A549 (cell line): ENCODE measurements around the gene MPRIP. TPM values are rescaled to one million over a fixed set of nuclear protein-coding genes. Genes with fewer than 3 reads are reported as not detected.

Experiments used
- ATAC-seq, 2 experiments: fragments of 200-7000 bp in 1 of 2; fragments of >200 bp in 1 of 2; cut with Nextera tagmentation in 1 of 2; cut with Tn5 transposase in 1 of 2; 3 replicates each; pipeline versions ENCODE4 v1.8.0 to v1.9.1; 2018 to 2020; ENCODE audit warnings: mild to moderate bottlenecking in 1 of 2, moderate library complexity in 1 of 2
- CTCF ChIA-PET: fragments of 300-600 bp; sonication (Branson Sonifier 250); formaldehyde crosslinking; extraction: SDS; loops from one replicate; lab custom pipeline; 2021; ENCODE audit warnings: antibody characterized with exemption, inconsistent platforms; lab: Yijun Ruan, JAX
- POLR2A ChIA-PET: fragments of 350-600 bp; formaldehyde crosslinking; extraction: SDS; loops from one replicate; lab custom pipeline; 2021; ENCODE audit warnings: antibody characterized with exemption, inconsistent platforms; lab: Yijun Ruan, JAX
- DNase-seq, 2 experiments: peaks; one replicate each; pipeline versions ENCODE4 v3.0.0 to v3.0.0-alpha.2; 2011 to 2016; ENCODE audit warnings: low read depth in 1 of 2, low spot score in 1 of 2
- FAIRE-seq: peaks from 2 replicates; lab custom pipeline; 2011; peaks lifted over from hg19 to GRCh38; lab: Jason Lieb, UNC
- H3K27ac ChIP-seq, 2 experiments: fragments of >200 bp; sonication (Bioruptor Twin); formaldehyde crosslinking; 3 replicates each; pipeline ENCODE4 v1.5.1; 2016 to 2017
- H3K4me1 ChIP-seq: fragments of >200 bp; sonication (Bioruptor Twin); formaldehyde crosslinking; 3 replicates; pipeline ENCODE4 v1.6.1; 2016
- H3K4me2 ChIP-seq: fragments of >200 bp; sonication (Bioruptor Twin); formaldehyde crosslinking; 3 replicates; pipeline ENCODE4 v1.6.1; 2016
- H3K4me3 ChIP-seq: fragments of >200 bp; sonication (Bioruptor Twin); formaldehyde crosslinking; 3 replicates; pipeline ENCODE4 v1.5.1; 2016
- H3K9me3 ChIP-seq: fragments of >200 bp; sonication (Bioruptor Twin); formaldehyde crosslinking; 3 replicates; pipeline ENCODE4 v1.6.1; 2016
- BCL3 ChIP-seq: fragments of >200 bp; sonication (Bioruptor Twin); formaldehyde crosslinking; IDR thresholded peaks from 3 replicates; pipeline ENCODE4 v1.6.1; 2016
- E2F6 ChIP-seq: IDR thresholded peaks from 2 replicates; pipeline ENCODE4 v1.6.1; 2012; ENCODE audit warnings: low read depth, borderline replicate concordance
- EHF ChIP-seq: fragments of 250-450 bp; sonication (Bioruptor Pico); IDR thresholded peaks from 2 replicates; pipeline ENCODE4 v1.5.0; 2020; ENCODE audit warnings: mild to moderate bottlenecking
- ELK1 ChIP-seq: fragments of 150-350 bp; IDR thresholded peaks from 2 replicates; pipeline ENCODE4 v1.6.1; 2014; ENCODE audit warnings: low read depth, mild to moderate bottlenecking, low read length
- EP300 ChIP-seq, 2 experiments: fragments of >200 bp; sonication (Bioruptor Twin); formaldehyde crosslinking; IDR thresholded peaks; 2 replicates in 1 of 2; 3 replicates in 1 of 2; pipeline ENCODE4 v1.6.1; 2016 to 2017
- FOXS1 ChIP-seq: fragments of 250-450 bp; sonication (Bioruptor Pico); IDR thresholded peaks from 2 replicates; pipeline ENCODE4 v1.5.0; 2020; ENCODE audit warnings: mild to moderate bottlenecking, moderate library complexity
- HEYL ChIP-seq: fragments of 250-450 bp; sonication (Bioruptor Pico); IDR thresholded peaks from 2 replicates; pipeline ENCODE4 v1.8.0; 2021; ENCODE audit warnings: mild to moderate bottlenecking, moderate library complexity
- HOXA7 ChIP-seq: fragments of 250-450 bp; sonication (Bioruptor Pico); IDR thresholded peaks from 2 replicates; pipeline ENCODE4 v1.5.0; 2020; ENCODE audit warnings: mild to moderate bottlenecking, moderate library complexity
- HOXB5 ChIP-seq: fragments of 250-450 bp; sonication (Bioruptor Pico); IDR thresholded peaks from 2 replicates; pipeline ENCODE4 v1.5.0; 2020; ENCODE audit warnings: mild to moderate bottlenecking, moderate library complexity
- MAX ChIP-seq: IDR thresholded peaks from 2 replicates; pipeline ENCODE4 v1.6.1; 2012
- NPAS2 ChIP-seq: fragments of 250-450 bp; sonication (Bioruptor Pico); IDR thresholded peaks from 2 replicates; pipeline ENCODE4 v1.8.0; 2022; ENCODE audit warnings: mild to moderate bottlenecking, moderate library complexity, borderline replicate concordance
- RAD21 ChIP-seq, 2 experiments: fragments of >200 bp in 1 of 2; sonication (Bioruptor Twin) in 1 of 2; formaldehyde crosslinking in 1 of 2; IDR thresholded peaks in 1 of 2; conservative IDR thresholded peaks in 1 of 2; 2 replicates in 1 of 2; 3 replicates in 1 of 2; pipeline ENCODE4 v1.6.1; 2012 to 2018; ENCODE audit warnings: inconsistent platforms in 1 of 2
- RCOR1 ChIP-seq: fragments of 150-350 bp; IDR thresholded peaks from 2 replicates; pipeline ENCODE4 v1.6.1; 2014; ENCODE audit warnings: antibody characterized with exemption, low read length, low read depth
- RFX5 ChIP-seq: fragments of 450-650 bp; IDR thresholded peaks from 2 replicates; pipeline ENCODE4 v1.7.1; 2014; ENCODE audit warnings: antibody characterized with exemption, mild to moderate bottlenecking, moderate library complexity
- TFCP2L1 ChIP-seq: fragments of 250-450 bp; sonication (Bioruptor Pico); IDR thresholded peaks from 2 replicates; pipeline ENCODE4 v1.5.0; 2021; ENCODE audit warnings: mild to moderate bottlenecking
- ZC3H11A ChIP-seq: fragments of 450-650 bp; IDR thresholded peaks from 2 replicates; pipeline ENCODE4 v1.6.1; 2014; ENCODE audit warnings: antibody characterized with exemption, mild to moderate bottlenecking
- ZSCAN20 ChIP-seq: fragments of 250-450 bp; sonication (Bioruptor Pico); IDR thresholded peaks from 2 replicates; pipeline ENCODE4 v1.8.0; 2022; ENCODE audit warnings: mild to moderate bottlenecking, moderate library complexity
- WGBS: methylation state at CpG from one replicate; pipeline ENCODE4 v1.1.6; 2017; ENCODE audit errors: missing lambda C conversion rate; 5-methylcytosine and 5-hydroxymethylcytosine counted together
- polyA plus RNA-seq, 4 experiments: library from polyadenylated mRNA; depleted of rRNA in 3 of 4; stranded (reverse); fragments of >200 nt; fragmentation: RNase III in 1 of 4; extraction: RNeasy Plus Mini Kit Qiagen cat#74134 plus additional on column Dnase treatment in 1 of 4; gene quantifications; 2 replicates in 3 of 4; 3 replicates in 1 of 4; pipeline ENCODE4 v1.2.3, GENCODE V29; 2011 to 2017

MPRIP gene
- polyA plus RNA-seq, 2 of the 4 experiments (the other 2 are of a cell fraction): 147 to 228 TPM

- peak in 1 of 2 experiments; percentile 62 for DNase-seq
- CTCF ChIA-PET: interaction anchor here (0.6 to 3.3 kb wide), 14 partner anchors 10 to 1042 kb away, joined by 3 to 13 read pairs (median 4); no protein-coding TSS in a partner anchor
These were observed 13.2 kb upstream of the MPRIP start for GRCh38 chr17:17028878-17029535.

GRCh38 chr17:17029938-17030337 lies 12.3 kb upstream of the MPRIP start:
- peak; percentile 47; the same call in 1 of the 2 replicates for TF ChIP-seq ZSCAN20
- TF ChIP-seq BCL3: no peak
- no peak for TF ChIP-seq EP300 (IDR thresholded peaks at IDR 0.05)
- Histone ChIP-seq H3K27ac (peak overlapping the region; percentile 94 to 98), H3K4me1 (peaks cover 90% of the 10 kb centered on the region), H3K4me3 (no peak overlapping the region), H3K9me3 (no peaks in the 10 kb centered on the region), H3K4me2 (peak overlapping the region; percentile 90)
- no peak for DNase-seq
- POLR2A ChIA-PET: no interaction called here
- CTCF ChIA-PET: interaction anchor here (2.3 to 3.3 kb wide), 3 partner anchors 9 to 13 kb away, joined by 7 to 13 read pairs (median 13); no protein-coding TSS in a partner anchor
- 80% methylated on average over 9 of the region's 9 CpGs for WGBS
- no peak for ATAC-seq
- FAIRE-seq: no peak

More at GRCh38 chr17:17028878-17029535, 13.2 kb upstream of the MPRIP start:
- FAIRE-seq (no peak), ATAC-seq (no peak; a peak in 1 of 6 replicates)
- POLR2A ChIA-PET: interaction anchor here (0.5 to 2.2 kb wide), 3 partner anchors 11 to 21 kb away, joined by 3 to 19 read pairs (median 5); partner anchors contain the start of gene MPRIP
- Histone ChIP-seq H3K9me3 (no peaks in the 10 kb centered on the region), H3K4me3 (peak overlapping the region; percentile 29), H3K27ac (peak overlapping the region; percentile 94 to 98), H3K4me2 (peak overlapping the region; percentile 90), H3K4me1 (peaks cover 90% of the 10 kb centered on the region)
- 70% methylated on average over 16 of the region's 16 CpGs for WGBS
- TF ChIP-seq NPAS2 (0 out of 2 replicates have a peak, but pooled peaks have one; percentile 4), HEYL (CRISPR knock-in tag) (peak; percentile 53; the same call in 1 of the 2 replicates), MAX (no peak), ELK1 (no peak), TFCP2L1 (CRISPR knock-in tag) (no peak), RCOR1 (no peak), FOXS1 (0 out of 2 replicates have a peak, but pooled peaks have one; percentile 27), RAD21 (conservative IDR thresholded peaks at IDR 0.05 in 1 of 2, IDR thresholded peaks at IDR 0.05 in 1 of 2) (no peak), ZC3H11A (no peak), HOXA7 (CRISPR knock-in tag) (no peak), BCL3 (no peak), RFX5 (no peak), E2F6 (0 out of 2 replicates have a peak, but pooled peaks have one; percentile 1), EHF (CRISPR knock-in tag) (no peak; the same call in none of the 2 replicates), HOXB5 (0 out of 2 replicates have a peak, but pooled peaks have one; percentile 9)
